Fibroblast of lung (primary cell): ENCODE results near the gene MAP3K8. TPM values are rescaled to one million over a fixed set of nuclear protein-coding genes. Genes with fewer than 3 reads are reported as not detected.

ENCODE experiments used
- DNase-seq, 2 donors: peaks; one replicate each; pipeline versions ENCODE4 v3.0.0 to v3.0.0-alpha.2; 2010; ENCODE audit warnings: low read depth in 2 of 2
- H2AFZ ChIP-seq: 2 replicates; pipeline ENCODE4 v1.5.1; 2012; ENCODE audit warnings: low read length, control low read depth, inconsistent platforms
- H3K27ac ChIP-seq: 2 replicates; pipeline ENCODE4 v1.5.1; 2011; ENCODE audit warnings: low read length, control low read depth; ENCODE audit not compliant: insufficient read depth
- H3K27me3 ChIP-seq: 2 replicates; pipeline ENCODE4 v1.5.1; 2011; ENCODE audit warnings: mild to moderate bottlenecking, low read length; ENCODE audit not compliant: control insufficient read depth, insufficient read depth
- H3K36me3 ChIP-seq: 2 replicates; pipeline ENCODE4 v1.5.1; 2011; ENCODE audit warnings: low read length; ENCODE audit not compliant: control insufficient read depth, insufficient read depth
- H3K4me1 ChIP-seq: 2 replicates; pipeline ENCODE4 v1.5.1; 2011; ENCODE audit warnings: low read length; ENCODE audit not compliant: control insufficient read depth, insufficient read depth; ENCODE audit errors: extremely low read depth
- H3K4me2 ChIP-seq: 2 replicates; pipeline ENCODE4 v1.5.1; 2011; ENCODE audit warnings: low read length, control low read depth; ENCODE audit not compliant: insufficient read depth; ENCODE audit errors: extremely low read depth
- H3K4me3 ChIP-seq, 4 experiments: fragments of 200-600 bp in 1 of 4; sonication (generic) in 1 of 4; replicated peaks in 1 of 4; 2 replicates each; pipeline ENCODE4 v1.5.1; 2011 to 2016; ENCODE audit warnings: low read length in 4 of 4, low read depth in 3 of 4, mild to moderate bottlenecking in 3 of 4, control low read depth in 2 of 4, inconsistent platforms in 1 of 4, mixed read lengths in 1 of 4; ENCODE audit not compliant: insufficient read depth in 1 of 4; ENCODE audit errors: control extremely low read depth in 1 of 4
- H3K79me2 ChIP-seq: 2 replicates; pipeline ENCODE4 v1.5.1; 2012; ENCODE audit warnings: mild to moderate bottlenecking, low read length, inconsistent platforms; ENCODE audit not compliant: control insufficient read depth, insufficient read depth
- H3K9ac ChIP-seq: 2 replicates; pipeline ENCODE4 v1.5.1; 2011; ENCODE audit warnings: mild to moderate bottlenecking, low read length, control low read depth; ENCODE audit not compliant: insufficient read depth
- H3K9me3 ChIP-seq: 2 replicates; pipeline ENCODE4 v1.5.1; 2012; ENCODE audit warnings: low read depth, low read length; ENCODE audit not compliant: control insufficient read depth, insufficient read depth
- H4K20me1 ChIP-seq: 2 replicates; pipeline ENCODE4 v1.5.1; 2011; ENCODE audit warnings: low read length; ENCODE audit not compliant: control insufficient read depth, insufficient read depth; ENCODE audit errors: extremely low read depth
- EZH2 ChIP-seq: IDR thresholded peaks from 2 replicates; pipeline ENCODE4 v1.5.1; 2012; ENCODE audit warnings: low read length, control low read depth, mild to moderate bottlenecking; ENCODE audit errors: missing control alignments
- polyA plus RNA-seq, 2 donors: library from polyadenylated mRNA; depleted of rRNA in 1 of 2; stranded (reverse) in 1 of 2; unstranded in 1 of 2; fragments of >200 nt; gene quantifications; 2 replicates each; pipeline ENCODE4 v1.2.1, GENCODE V29; 2011 to 2012; ENCODE audit warnings: missing spikeins in 1 of 2
- total RNA-seq: library from RNA; depleted of rRNA; stranded (reverse); fragments of >200 nt; gene quantifications from 2 replicates; pipeline ENCODE4 v1.2.1, GENCODE V29; 2014
- TF ChIP-seq, protein P1 (sequence below), 2 donors: IDR thresholded peaks in 1 of 2; conservative IDR thresholded peaks in 1 of 2; 1 replicate in 1 of 2; 2 replicates in 1 of 2; pipeline ENCODE4 v1.5.1; 2011 to 2012; ENCODE audit warnings: low read length in 2 of 2, control low read depth in 1 of 2, inconsistent platforms in 1 of 2, low read depth in 1 of 2, mild to moderate bottlenecking in 1 of 2

Gene MAP3K8
- total and polyA plus RNA-seq, 2 donors (not counting 1 experiment from before 2014, with no cell fraction given) = 20.0 to 52.6 TPM

DNA sequence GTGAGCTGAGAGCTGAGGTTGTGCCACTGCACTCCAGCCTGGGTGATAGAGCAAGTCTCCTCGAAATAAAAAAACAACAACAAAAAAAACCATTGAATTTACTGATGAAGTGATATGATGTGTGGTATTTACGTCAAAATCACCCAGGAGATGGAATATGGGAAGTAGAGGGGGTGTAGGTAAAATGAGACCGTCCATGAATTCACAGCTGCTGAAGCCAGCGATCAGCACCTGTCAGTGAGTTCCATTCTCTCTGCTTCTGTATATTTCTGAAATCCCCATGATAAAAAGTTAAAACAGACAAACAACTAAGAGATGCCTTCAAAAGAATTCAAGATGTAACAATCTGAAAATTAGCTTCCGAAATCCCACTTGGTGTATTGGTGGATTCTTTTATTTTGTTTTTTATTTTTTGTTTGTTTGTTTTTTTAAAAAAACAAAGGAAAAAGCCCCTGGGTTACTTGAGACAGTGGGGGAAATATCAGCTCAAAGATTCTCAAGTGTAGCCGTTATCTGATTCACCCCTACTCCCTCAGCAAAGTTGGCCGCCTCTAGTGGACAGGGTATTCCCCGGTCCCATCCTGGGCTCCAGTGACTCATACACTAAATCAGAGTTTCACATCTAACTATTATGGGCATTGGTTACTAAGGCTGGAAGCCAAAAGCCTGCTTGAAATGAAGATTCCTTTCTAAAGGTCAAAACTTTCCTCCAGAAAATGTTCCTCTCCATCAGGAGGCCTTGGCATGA is 76.4 kb downstream of the MAP3K8 start:
- H4K20me1 ChIP-seq = no peaks in the 10 kb centered on the region
- no peak overlapping the region for H3K27ac ChIP-seq
- no peaks in the 10 kb centered on the region for H3K9me3 ChIP-seq
- H3K27me3 ChIP-seq = no peaks in the 10 kb centered on the region
- peak; percentile 61 to 79 for DNase-seq
- H2AFZ ChIP-seq = no peak overlapping the region
- no peak overlapping the region for H3K9ac ChIP-seq
- TF ChIP-seq EZH2 = no peak
- TF ChIP-seq, protein P1, sequence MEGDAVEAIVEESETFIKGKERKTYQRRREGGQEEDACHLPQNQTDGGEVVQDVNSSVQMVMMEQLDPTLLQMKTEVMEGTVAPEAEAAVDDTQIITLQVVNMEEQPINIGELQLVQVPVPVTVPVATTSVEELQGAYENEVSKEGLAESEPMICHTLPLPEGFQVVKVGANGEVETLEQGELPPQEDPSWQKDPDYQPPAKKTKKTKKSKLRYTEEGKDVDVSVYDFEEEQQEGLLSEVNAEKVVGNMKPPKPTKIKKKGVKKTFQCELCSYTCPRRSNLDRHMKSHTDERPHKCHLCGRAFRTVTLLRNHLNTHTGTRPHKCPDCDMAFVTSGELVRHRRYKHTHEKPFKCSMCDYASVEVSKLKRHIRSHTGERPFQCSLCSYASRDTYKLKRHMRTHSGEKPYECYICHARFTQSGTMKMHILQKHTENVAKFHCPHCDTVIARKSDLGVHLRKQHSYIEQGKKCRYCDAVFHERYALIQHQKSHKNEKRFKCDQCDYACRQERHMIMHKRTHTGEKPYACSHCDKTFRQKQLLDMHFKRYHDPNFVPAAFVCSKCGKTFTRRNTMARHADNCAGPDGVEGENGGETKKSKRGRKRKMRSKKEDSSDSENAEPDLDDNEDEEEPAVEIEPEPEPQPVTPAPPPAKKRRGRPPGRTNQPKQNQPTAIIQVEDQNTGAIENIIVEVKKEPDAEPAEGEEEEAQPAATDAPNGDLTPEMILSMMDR (conservative IDR thresholded peaks at IDR 0.05 in 1 of 2, IDR thresholded peaks at IDR 0.05 in 1 of 2; ENCODE audit: low read depth in 1 of 2, low read length in 2 of 2) = peak; percentile 20 to 28
- no peaks in the 10 kb centered on the region for H3K36me3 ChIP-seq
- H3K4me2 ChIP-seq = no peak overlapping the region
- no peak overlapping the region for H3K4me3 ChIP-seq
- H3K4me1 ChIP-seq = peaks cover 2% of the 10 kb centered on the region
- H3K79me2 ChIP-seq = no peaks in the 10 kb centered on the region

GRCh38 chr10:30510932-30511700 is 77.1 kb downstream of the MAP3K8 start:
- no peak overlapping the region for H3K4me3 ChIP-seq
- H3K4me2 ChIP-seq = no peak overlapping the region
- no peaks in the 10 kb centered on the region for H3K79me2 ChIP-seq
- DNase-seq = peak in 1 of 2 donors; percentile 68
- H3K36me3 ChIP-seq = no peaks in the 10 kb centered on the region
- H3K9ac ChIP-seq = no peak overlapping the region
- peaks cover 2% of the 10 kb centered on the region for H3K4me1 ChIP-seq
- H2AFZ ChIP-seq = no peak overlapping the region
- H3K27ac ChIP-seq = no peak overlapping the region
- H3K27me3 ChIP-seq = no peaks in the 10 kb centered on the region
- H3K9me3 ChIP-seq = no peaks in the 10 kb centered on the region
- no peaks in the 10 kb centered on the region for H4K20me1 ChIP-seq
- TF ChIP-seq, protein P1 (conservative IDR thresholded peaks at IDR 0.05 in 1 of 2, IDR thresholded peaks at IDR 0.05 in 1 of 2; ENCODE audit: low read depth in 1 of 2, low read length in 2 of 2) = no peak
- no peak for TF ChIP-seq EZH2

Other genes with a start within 250 kb of the MAP3K8 start
- gene MTPAP, start 84.9 kb upstream of the MAP3K8 start, total RNA-seq = 11.9 and 12.1 TPM in 2 replicates
- gene MTPAP, start 84.9 kb upstream of the MAP3K8 start, polyA plus RNA-seq = 12.3 and 14.3 TPM in 2 replicates
- not detected in 2 replicates for gene LYZL2, start 195.6 kb downstream of the MAP3K8 start, total RNA-seq
- gene LYZL2, start 195.6 kb downstream of the MAP3K8 start, polyA plus RNA-seq = not detected in 2 replicates